ACC112 (cell line): ENCODE measurements around the gene ABCA8.
"Not testable (repeated sequence)": the region's sequence is repeated elsewhere in the genome, so short reads cannot be mapped to it uniquely, and the experiment has no call there.

ENCODE experiments used
- H2AFZ ChIP-seq: fragments of 200-600 bp; sonication (generic); one replicate; pipeline ENCODE4 v1.6.0; 2017; ENCODE audit warnings: antibody characterized with exemption, low read length; ENCODE audit not compliant: unreplicated experiment
- H3K27ac ChIP-seq: fragments of 200-600 bp; sonication (generic); 2 replicates; pipeline ENCODE4 v1.5.1; 2014; ENCODE audit warnings: low read depth, mild to moderate bottlenecking, antibody characterized with exemption, low read length, moderate library complexity
- H3K27me3 ChIP-seq: fragments of 200-600 bp; sonication (generic); 2 replicates; pipeline ENCODE4 v1.6.1; 2014; ENCODE audit warnings: mild to moderate bottlenecking, antibody characterized with exemption, low read length, moderate library complexity, mixed read lengths; ENCODE audit not compliant: insufficient read depth
- H3K36me3 ChIP-seq: fragments of 200-600 bp; sonication (generic); 2 replicates; pipeline ENCODE4 v1.6.1; 2016; ENCODE audit warnings: mild to moderate bottlenecking, antibody characterized with exemption, low read length, moderate library complexity, mixed read lengths; ENCODE audit not compliant: insufficient read depth
- H3K4me1 ChIP-seq: fragments of 200-600 bp; sonication (generic); one replicate; pipeline ENCODE4 v1.6.1; 2016; ENCODE audit warnings: low read length, mixed read lengths; ENCODE audit not compliant: insufficient read depth, unreplicated experiment, control insufficient read depth
- H3K4me3 ChIP-seq: fragments of 200-600 bp; sonication (generic); 2 replicates; pipeline ENCODE4 v1.5.1; 2014; ENCODE audit warnings: mild to moderate bottlenecking, low read depth, low read length
- H3K79me2 ChIP-seq: fragments of 200-600 bp; sonication (generic); one replicate; pipeline ENCODE4 v1.6.0; 2016; ENCODE audit warnings: low read length; ENCODE audit not compliant: control insufficient read depth, unreplicated experiment, insufficient read depth

The ABCA8 gene

GRCh38 chr17:68829211-68829610 lies 126.0 kb downstream of the ABCA8 start:
- no peaks in the 10 kb centered on the region for H3K79me2 ChIP-seq
- H3K27me3 ChIP-seq: no peaks in the 10 kb centered on the region
- no peak overlapping the region for H3K4me3 ChIP-seq
- no peaks in the 10 kb centered on the region for H3K4me1 ChIP-seq
- H3K36me3 ChIP-seq: no peaks in the 10 kb centered on the region
- H3K27ac ChIP-seq: no peak overlapping the region
- H2AFZ ChIP-seq: no peak overlapping the region

- no peaks in the 10 kb centered on the region for H3K36me3 ChIP-seq
- no peak overlapping the region for H3K27ac ChIP-seq
- H3K79me2 ChIP-seq: no peaks in the 10 kb centered on the region
- H3K27me3 ChIP-seq: no peaks in the 10 kb centered on the region
- H3K4me3 ChIP-seq: no peak overlapping the region
- H2AFZ ChIP-seq: no peak overlapping the region
- peaks cover 22% of the 10 kb centered on the region for H3K4me1 ChIP-seq
Observed at GRCh38 chr17:68824707-68825106, 130.5 kb downstream of the ABCA8 start.

- H3K4me3 ChIP-seq, H3K79me2 ChIP-seq, H3K27ac ChIP-seq, H3K36me3 ChIP-seq, H2AFZ ChIP-seq, H3K27me3 ChIP-seq: not testable (repeated sequence)
- peaks cover 22% of the 10 kb centered on the region for H3K4me1 ChIP-seq
Observed at GRCh38 chr17:68824185-68824584, 131.0 kb downstream of the ABCA8 start.

GRCh38 chr17:68822719-68823289 lies 132.4 kb downstream of the ABCA8 start:
- no peaks in the 10 kb centered on the region for H3K79me2 ChIP-seq
- no peak overlapping the region for H2AFZ ChIP-seq
- no peaks in the 10 kb centered on the region for H3K27me3 ChIP-seq
- H3K36me3 ChIP-seq: no peaks in the 10 kb centered on the region
- no peak overlapping the region for H3K4me3 ChIP-seq
- peak overlapping the region; percentile 25 for H3K27ac ChIP-seq
- peaks cover 22% of the 10 kb centered on the region for H3K4me1 ChIP-seq

- Histone ChIP-seq H3K4me1 (peaks cover 22% of the 10 kb centered on the region), H3K36me3 (no peaks in the 10 kb centered on the region)
Observed at GRCh38 chr17:68821860-68822696, 133.1 kb downstream of the ABCA8 start.

GRCh38 chr17:68820825-68821481 lies 134.2 kb downstream of the ABCA8 start:
- H3K4me3 ChIP-seq: no peak overlapping the region
- no peaks in the 10 kb centered on the region for H3K79me2 ChIP-seq
- H3K27ac ChIP-seq: no peak overlapping the region
- H3K27me3 ChIP-seq: no peaks in the 10 kb centered on the region
- H3K4me1 ChIP-seq: peaks cover 22% of the 10 kb centered on the region
- no peak overlapping the region for H2AFZ ChIP-seq
- no peaks in the 10 kb centered on the region for H3K36me3 ChIP-seq

More at GRCh38 chr17:68821860-68822696, 133.1 kb downstream of the ABCA8 start:
- Histone ChIP-seq H3K79me2 (no peaks in the 10 kb centered on the region), H3K27me3 (no peaks in the 10 kb centered on the region), H2AFZ (no peak overlapping the region), H3K4me3 (peak overlapping the region; percentile 23; the same call in 1 of the 2 replicates), H3K27ac (peak overlapping the region; percentile 25)

- H3K36me3 ChIP-seq: no peaks in the 10 kb centered on the region
- no peaks in the 10 kb centered on the region for H3K79me2 ChIP-seq
- no peak overlapping the region for H3K27ac ChIP-seq
- no peaks in the 10 kb centered on the region for H3K27me3 ChIP-seq
- H2AFZ ChIP-seq: no peak overlapping the region
- no peak overlapping the region for H3K4me3 ChIP-seq
- peaks cover 22% of the 10 kb centered on the region for H3K4me1 ChIP-seq
Observed at GRCh38 chr17:68820476-68820824, 134.7 kb downstream of the ABCA8 start.

- peaks cover 22% of the 10 kb centered on the region for H3K4me1 ChIP-seq
- H3K36me3 ChIP-seq: no peaks in the 10 kb centered on the region
- no peak overlapping the region for H3K4me3 ChIP-seq
- no peak overlapping the region for H2AFZ ChIP-seq
- H3K79me2 ChIP-seq: no peaks in the 10 kb centered on the region
- H3K27ac ChIP-seq: no peak overlapping the region
- H3K27me3 ChIP-seq: no peaks in the 10 kb centered on the region
Observed at GRCh38 chr17:68819465-68819864, 135.7 kb downstream of the ABCA8 start.
